CD4-positive, alpha-beta memory T cell (primary cell): ENCODE data around the gene TEX35. TPM values are rescaled to one million over a fixed set of nuclear protein-coding genes. Genes with fewer than 3 reads are reported as not detected.

Source experiments
- CTCF ChIA-PET: fragments of 350-600 bp; sonication (Branson Sonifier 250); formaldehyde crosslinking; loops from one replicate; lab custom pipeline; 2021; ENCODE audit warnings: inconsistent platforms; ENCODE audit not compliant: partially characterized antibody; lab: Charles Lee
- POLR2A ChIA-PET: fragments of 350-600 bp; sonication (Branson Sonifier 250); formaldehyde crosslinking; loops from one replicate; lab custom pipeline; 2021; ENCODE audit not compliant: partially characterized antibody; lab: Charles Lee
- DNase-seq, 5 donors: peaks; one replicate each; pipeline versions ENCODE4 v3.0.0 to v3.0.0-alpha.2; 2020 to 2022; ENCODE audit warnings: mixed read lengths in 1 of 5
- H3K27ac ChIP-seq: one replicate; pipeline ENCODE4 v1.7.0; 2013; ENCODE audit warnings: low read depth, low read length
- H3K27me3 ChIP-seq: 2 replicates; pipeline ENCODE4 v1.7.0; 2013; ENCODE audit warnings: mild to moderate bottlenecking, low read length, moderate library complexity; ENCODE audit not compliant: insufficient read depth
- H3K36me3 ChIP-seq: 2 replicates; pipeline ENCODE4 v1.7.0; 2013; ENCODE audit warnings: mild to moderate bottlenecking, low read length, moderate library complexity; ENCODE audit not compliant: insufficient read depth
- H3K4me1 ChIP-seq: 2 replicates; pipeline ENCODE4 v1.7.0; 2013; ENCODE audit warnings: mild to moderate bottlenecking, low read length, moderate library complexity; ENCODE audit not compliant: insufficient read depth
- H3K4me3 ChIP-seq, 2 donors: one replicate each; pipeline ENCODE4 v1.7.0; 2013; ENCODE audit warnings: low read length in 2 of 2, mild to moderate bottlenecking in 1 of 2
- H3K9me3 ChIP-seq, 2 donors: one replicate each; pipeline ENCODE4 v1.7.0; 2013; ENCODE audit warnings: low read length in 2 of 2, control low read depth in 1 of 2; ENCODE audit not compliant: control insufficient read depth in 1 of 2
- H3K27ac Mint-ChIP-seq, 7 donors: one replicate each; pipeline ENCODE4 v1.8.0; 2020 to 2021; ENCODE audit warnings: mixed read lengths in 7 of 7, mild to moderate bottlenecking in 6 of 7, inconsistent platforms in 3 of 7, moderate library complexity in 3 of 7
- H3K27me3 Mint-ChIP-seq, 2 donors: one replicate each; pipeline ENCODE4 v1.8.0; 2020 to 2021; ENCODE audit warnings: mixed read lengths in 2 of 2
- H3K36me3 Mint-ChIP-seq, 2 donors: one replicate each; pipeline ENCODE4 v1.8.0; 2020 to 2021; ENCODE audit warnings: mixed read lengths in 2 of 2, inconsistent platforms in 1 of 2, mild to moderate bottlenecking in 1 of 2
- H3K4me1 Mint-ChIP-seq, 4 donors: one replicate each; pipeline ENCODE4 v1.8.0; 2020 to 2021; ENCODE audit warnings: mixed read lengths in 4 of 4, mild to moderate bottlenecking in 1 of 4
- H3K4me3 Mint-ChIP-seq, 8 donors: one replicate each; pipeline ENCODE4 v1.8.0; 2020 to 2021; ENCODE audit warnings: mixed read lengths in 8 of 8, mild to moderate bottlenecking in 7 of 8, moderate library complexity in 6 of 8, inconsistent platforms in 3 of 8
- H3K9me3 Mint-ChIP-seq, 8 donors: one replicate each; pipeline ENCODE4 v1.8.0; 2020 to 2021; ENCODE audit warnings: mixed read lengths in 8 of 8, mild to moderate bottlenecking in 5 of 8, inconsistent platforms in 3 of 8, moderate library complexity in 1 of 8
- intact Hi-C: fragments of 100-400 bp; cut with micrococcal nuclease; formaldehyde crosslinking; loops from one replicate; pipeline ENCODE4 v1.15.1; 2023
- polyA plus RNA-seq, 2 donors: library from polyadenylated mRNA; unstranded; fragments of 300-500 nt; fragmentation: Illumina TruSeq; gene quantifications; one replicate each; pipeline ENCODE4 v1.2.3, GENCODE V29; 2021
- total RNA-seq, 2 experiments: library from RNA; stranded (reverse); gene quantifications; one replicate each; pipeline ENCODE4 v1.2.3, GENCODE V29; 2021

Gene TEX35
- total and polyA plus RNA-seq, 4 experiments from 2014 or later = 0.16 TPM; not detected in 3

DNA sequence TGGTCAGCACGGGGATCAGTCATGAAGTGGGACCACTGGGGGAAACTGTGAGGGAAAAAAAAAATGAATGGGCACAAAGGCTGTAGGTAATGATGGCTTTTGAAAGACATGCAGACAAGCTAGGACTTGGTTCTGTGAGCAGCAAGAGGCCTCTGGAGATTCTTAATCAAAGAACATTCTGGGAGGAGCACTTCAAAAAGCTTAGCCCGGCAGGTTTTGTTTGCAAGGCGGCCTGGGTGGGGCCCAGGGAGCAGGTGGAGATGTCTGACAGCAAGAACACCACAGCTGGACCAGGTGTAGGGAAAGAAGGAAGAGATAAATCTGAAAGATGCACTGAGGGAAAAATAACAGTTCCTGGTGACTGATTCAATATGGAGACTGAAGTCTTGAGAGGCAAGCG is 6.0 kb downstream of the TEX35 start:
- H3K27me3 ChIP-seq = no peaks in the 10 kb centered on the region
- no peaks in the 10 kb centered on the region for H3K4me1 ChIP-seq
- no peak for DNase-seq
- H3K4me3 ChIP-seq = no peak overlapping the region
- ChIA-PET POLR2A (no interaction called here), CTCF (no interaction called here)
- Mint-ChIP-seq H3K9me3 (peaks cover 0 to 1% (median 0%) of the 10 kb centered on the region in 8 donors), H3K36me3 (no peaks in the 10 kb centered on the region), H3K4me3 (no peak overlapping the region), H3K4me1 (no peaks in the 10 kb centered on the region), H3K27me3 (peaks cover 0 to 3% of the 10 kb centered on the region in 2 donors), H3K27ac (no peak overlapping the region)
- intact Hi-C loops = no loop called here
- H3K9me3 ChIP-seq = no peaks in the 10 kb centered on the region
- no peak overlapping the region for H3K27ac ChIP-seq
- no peaks in the 10 kb centered on the region for H3K36me3 ChIP-seq

GRCh38 chr1:178520803-178521202 is 7.9 kb downstream of the TEX35 start:
- no peaks in the 10 kb centered on the region for H3K4me1 ChIP-seq
- Mint-ChIP-seq H3K9me3 (peaks cover 0 to 1% (median 0%) of the 10 kb centered on the region in 8 donors), H3K4me1 (no peaks in the 10 kb centered on the region), H3K4me3 (no peak overlapping the region), H3K36me3 (no peaks in the 10 kb centered on the region), H3K27me3 (no peaks in the 10 kb centered on the region), H3K27ac (no peak overlapping the region)
- no peak overlapping the region for H3K27ac ChIP-seq
- no peaks in the 10 kb centered on the region for H3K36me3 ChIP-seq
- ChIA-PET POLR2A (no interaction called here), CTCF (no interaction called here)
- H3K4me3 ChIP-seq = no peak overlapping the region
- no peaks in the 10 kb centered on the region for H3K9me3 ChIP-seq
- intact Hi-C loops = loop anchor here (5.0 kb wide), 1 partner anchor 51 kb away; no protein-coding TSS in a partner anchor
- no peak for DNase-seq
- no peaks in the 10 kb centered on the region for H3K27me3 ChIP-seq

- Histone ChIP-seq H3K4me3 (no peak overlapping the region), H3K9me3 (no peaks in the 10 kb centered on the region), H3K27ac (no peak overlapping the region), H3K36me3 (no peaks in the 10 kb centered on the region), H3K4me1 (no peaks in the 10 kb centered on the region), H3K27me3 (no peaks in the 10 kb centered on the region)
- peaks cover 0 to 1% (median 0%) of the 10 kb centered on the region in 8 donors for H3K9me3 Mint-ChIP-seq
- intact Hi-C loops = loop anchor here (5.0 kb wide), 1 partner anchor 51 kb away; no protein-coding TSS in a partner anchor
- no peaks in the 10 kb centered on the region for H3K36me3 Mint-ChIP-seq
- no peak overlapping the region for H3K4me3 Mint-ChIP-seq
- H3K27ac Mint-ChIP-seq = no peak overlapping the region
- no peaks in the 10 kb centered on the region for H3K27me3 Mint-ChIP-seq
- no peaks in the 10 kb centered on the region for H3K4me1 Mint-ChIP-seq
- ChIA-PET POLR2A (no interaction called here), CTCF (no interaction called here)
- no peak for DNase-seq
Measured at GRCh38 chr1:178521241-178521640, 8.3 kb downstream of the TEX35 start.

DNA sequence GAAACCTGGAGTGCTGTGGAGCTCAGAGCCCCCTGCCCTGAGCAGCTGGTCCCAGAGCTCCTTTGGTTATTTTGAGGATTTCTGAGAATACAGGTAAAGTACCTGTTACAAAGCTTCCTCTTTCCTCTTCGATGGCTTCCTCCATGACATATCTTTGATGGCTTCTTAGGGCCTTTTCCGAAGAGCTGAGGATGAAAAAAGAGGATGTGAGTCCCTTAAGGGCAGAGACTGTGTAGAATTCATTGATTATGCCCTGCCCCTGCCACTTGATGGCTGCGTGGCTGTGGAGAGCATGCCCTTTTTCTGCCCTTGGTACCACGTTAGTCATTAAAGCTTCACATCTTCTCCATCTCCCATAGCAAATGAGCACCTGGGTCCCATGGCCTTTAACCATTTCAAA is 14.2 kb downstream of the TEX35 start:
- Mint-ChIP-seq H3K27me3 (no peaks in the 10 kb centered on the region), H3K4me1 (peaks cover 0 to 1% (median under 1%) of the 10 kb centered on the region in 4 donors), H3K4me3 (no peak overlapping the region), H3K9me3 (peaks cover 0 to 1% (median 0%) of the 10 kb centered on the region in 8 donors), H3K36me3 (no peaks in the 10 kb centered on the region), H3K27ac (no peak overlapping the region)
- CTCF ChIA-PET = interaction anchor here (1.1 to 1.6 kb wide), 7 partner anchors 9 to 476 kb away, joined by 3 to 6 read pairs (median 4); no protein-coding TSS in a partner anchor
- intact Hi-C loops = no loop called here
- no peak overlapping the region for H3K4me3 ChIP-seq
- DNase-seq = no peak
- POLR2A ChIA-PET = no interaction called here
- peaks cover 2% of the 10 kb centered on the region for H3K4me1 ChIP-seq
- no peak overlapping the region for H3K27ac ChIP-seq
- no peaks in the 10 kb centered on the region for H3K9me3 ChIP-seq
- no peaks in the 10 kb centered on the region for H3K36me3 ChIP-seq
- H3K27me3 ChIP-seq = no peaks in the 10 kb centered on the region

GRCh38 chr1:178528228-178528952 is 15.5 kb downstream of the TEX35 start:
- Histone ChIP-seq H3K4me3 (no peak overlapping the region), H3K4me1 (peaks cover 6% of the 10 kb centered on the region), H3K9me3 (no peaks in the 10 kb centered on the region), H3K27ac (no peak overlapping the region), H3K36me3 (no peaks in the 10 kb centered on the region), H3K27me3 (no peaks in the 10 kb centered on the region)
- POLR2A ChIA-PET = no interaction called here
- H3K4me1 Mint-ChIP-seq = peaks cover 0 to 6% (median 3%) of the 10 kb centered on the region in 4 donors
- CTCF ChIA-PET = interaction anchor here (1.4 to 1.6 kb wide), 2 partner anchors 17 to 27 kb away, joined by 4 read pairs; no protein-coding TSS in a partner anchor
- peaks cover 0 to 1% of the 10 kb centered on the region in 2 donors for H3K27me3 Mint-ChIP-seq
- intact Hi-C loops = no loop called here
- no peaks in the 10 kb centered on the region for H3K36me3 Mint-ChIP-seq
- no peaks in the 10 kb centered on the region for H3K9me3 Mint-ChIP-seq
- H3K4me3 Mint-ChIP-seq = no peak overlapping the region
- DNase-seq = no peak
- no peak overlapping the region for H3K27ac Mint-ChIP-seq

DNA sequence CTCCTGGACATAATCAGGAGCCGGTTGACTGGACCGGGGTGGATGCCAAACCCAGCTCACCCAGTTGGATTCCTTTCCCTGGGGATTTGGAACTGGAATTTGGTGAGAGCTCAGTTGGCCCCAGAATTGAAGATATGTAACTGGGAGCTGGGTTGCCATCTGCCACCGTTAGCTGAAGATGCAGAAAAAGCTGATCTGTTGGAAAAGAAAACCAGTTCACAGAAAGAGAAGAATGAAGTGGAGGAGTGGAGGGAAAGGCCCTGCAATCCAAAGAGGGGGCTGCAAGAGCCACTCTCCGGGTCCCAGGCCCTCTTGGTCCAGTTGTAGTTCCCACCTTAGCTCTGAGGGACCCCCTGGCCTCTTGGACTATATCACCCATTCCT is 16.0 kb downstream of the TEX35 start:
- CTCF ChIA-PET = interaction anchor here (1.6 kb wide), 1 partner anchor 17 kb away, joined by 4 read pairs; no protein-coding TSS in a partner anchor

GRCh38 chr1:178529364-178530036 is 16.6 kb downstream of the TEX35 start:
- no peak overlapping the region for H3K27ac Mint-ChIP-seq
- no peak overlapping the region for H3K27ac ChIP-seq
- peaks cover 0 to 6% (median 3%) of the 10 kb centered on the region in 4 donors for H3K4me1 Mint-ChIP-seq
- intact Hi-C loops = loop anchor here (10.0 kb wide), 1 partner anchor 1285 kb away; no protein-coding TSS in a partner anchor
- H3K4me1 ChIP-seq = peaks cover 6% of the 10 kb centered on the region
- H3K4me3 Mint-ChIP-seq = no peak overlapping the region
- H3K9me3 Mint-ChIP-seq = no peaks in the 10 kb centered on the region
- no peak for DNase-seq
- no peaks in the 10 kb centered on the region for H3K9me3 ChIP-seq
- ChIA-PET CTCF (interaction anchor here (4.3 to 4.8 kb wide), 2 partner anchors 12 to 474 kb away, joined by 44 to 55 read pairs; no protein-coding TSS in a partner anchor), POLR2A (no interaction called here)
- H3K4me3 ChIP-seq = no peak overlapping the region
- no peaks in the 10 kb centered on the region for H3K27me3 ChIP-seq
- H3K27me3 Mint-ChIP-seq = peaks cover 0 to 1% of the 10 kb centered on the region in 2 donors
- no peaks in the 10 kb centered on the region for H3K36me3 Mint-ChIP-seq
- H3K36me3 ChIP-seq = no peaks in the 10 kb centered on the region

More for the DNA sequence above, 16.0 kb downstream of the TEX35 start:
- intact Hi-C loops = no loop called here
- Histone ChIP-seq H3K27ac (no peak overlapping the region), H3K27me3 (no peaks in the 10 kb centered on the region), H3K4me3 (no peak overlapping the region), H3K9me3 (no peaks in the 10 kb centered on the region), H3K4me1 (peaks cover 6% of the 10 kb centered on the region), H3K36me3 (no peaks in the 10 kb centered on the region)
- POLR2A ChIA-PET = no interaction called here
- no peaks in the 10 kb centered on the region for H3K36me3 Mint-ChIP-seq
- peaks cover 0 to 1% of the 10 kb centered on the region in 2 donors for H3K27me3 Mint-ChIP-seq
- no peak for DNase-seq
- H3K27ac Mint-ChIP-seq = no peak overlapping the region
- peaks cover 0 to 6% (median 3%) of the 10 kb centered on the region in 4 donors for H3K4me1 Mint-ChIP-seq
- H3K9me3 Mint-ChIP-seq = no peaks in the 10 kb centered on the region
- H3K4me3 Mint-ChIP-seq = no peak overlapping the region
